ENCODE results near the gene NUP62. TPM values are rescaled to one million over a fixed set of nuclear protein-coding genes. Genes with fewer than 3 reads are reported as not detected.

NUP62 gene
- polyA plus RNA-seq, 2 donors = 16.5 to 21.4 TPM

DNA sequence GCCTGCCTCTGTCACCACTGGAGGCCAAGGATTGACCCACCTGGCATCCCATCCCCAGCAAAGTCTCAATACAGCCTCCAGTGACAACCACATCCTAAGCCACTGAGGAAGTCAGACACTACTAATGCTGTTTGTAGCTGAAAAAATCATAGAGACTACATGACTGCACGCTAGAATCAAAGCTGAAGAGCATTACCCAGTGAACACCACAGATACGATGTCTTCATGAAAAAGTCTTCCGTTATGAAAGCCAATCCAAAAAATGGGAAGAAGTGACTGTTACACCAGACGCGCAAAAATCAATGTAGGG, 11.1 kb upstream of the NUP62 start:
- 85 to 88% methylated on average over 5 of the region's 5 CpGs for WGBS, 2 donors
- Histone ChIP-seq H3K36me3 (ENCODE audit: control insufficient read depth in 2 of 2, insufficient read depth in 2 of 2, low read length in 1 of 2) (no peaks in the 10 kb centered on the region), H3K9me3 (ENCODE audit: control insufficient read depth in 2 of 2, insufficient read depth in 1 of 2, low read depth in 1 of 2, low read length in 1 of 2) (no peaks in the 10 kb centered on the region), H3K4me1 (ENCODE audit: control insufficient read depth in 2 of 2, insufficient read depth in 2 of 2, low read length in 1 of 2) (peaks cover 0 to 2% of the 10 kb centered on the region in 2 donors), H3K27ac (ENCODE audit: low read depth in 2 of 2, low read length in 1 of 2) (no peak overlapping the region), H3K4me3 (ENCODE audit: low read depth in 1 of 2, low read length in 2 of 2) (no peak overlapping the region), H3K27me3 (ENCODE audit: control insufficient read depth in 1 of 2, insufficient read depth in 2 of 2, low read length in 2 of 2) (no peaks in the 10 kb centered on the region)

DNA sequence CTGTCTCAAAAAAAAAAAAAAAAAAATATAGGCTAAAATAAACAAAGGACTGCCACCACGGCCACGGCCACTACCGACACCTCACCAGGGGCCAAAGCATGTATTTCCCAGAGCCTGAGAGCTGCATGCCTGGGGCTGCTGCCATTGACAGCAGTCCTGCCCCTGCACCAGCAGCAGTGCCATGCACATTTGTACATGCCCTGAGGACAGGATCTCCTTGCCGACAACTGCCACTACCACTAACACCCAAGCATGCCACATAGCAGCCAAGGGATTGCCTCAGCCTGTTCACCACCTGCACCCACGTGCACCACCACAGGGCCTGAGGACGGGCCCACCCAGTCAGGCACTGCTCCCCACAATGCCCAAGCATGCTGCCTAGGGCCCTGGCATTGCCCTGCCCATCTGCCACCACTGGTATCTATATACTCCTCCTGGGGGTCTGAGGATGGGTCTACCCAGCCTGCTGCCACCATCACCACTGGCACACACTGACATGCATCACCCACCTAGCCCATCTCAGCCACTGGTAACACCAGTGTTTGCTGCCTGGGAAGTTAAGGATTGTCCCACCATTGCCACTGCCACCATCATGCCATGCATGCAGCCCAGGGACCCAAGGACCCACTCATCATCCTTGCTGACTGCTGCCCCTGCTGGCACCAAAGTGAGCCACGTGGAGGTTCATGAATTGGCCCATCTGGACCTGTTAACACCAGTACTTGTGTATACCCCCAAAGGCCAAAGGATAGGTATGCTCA, 10.6 kb upstream of the NUP62 start:
- 58 to 59% methylated on average over 7 of the region's 7 CpGs for WGBS, 2 donors
- Histone ChIP-seq H3K27me3 (ENCODE audit: control insufficient read depth in 1 of 2, insufficient read depth in 2 of 2, low read length in 2 of 2) (no peaks in the 10 kb centered on the region), H3K36me3 (ENCODE audit: control insufficient read depth in 2 of 2, insufficient read depth in 2 of 2, low read length in 1 of 2) (no peaks in the 10 kb centered on the region)

DNA sequence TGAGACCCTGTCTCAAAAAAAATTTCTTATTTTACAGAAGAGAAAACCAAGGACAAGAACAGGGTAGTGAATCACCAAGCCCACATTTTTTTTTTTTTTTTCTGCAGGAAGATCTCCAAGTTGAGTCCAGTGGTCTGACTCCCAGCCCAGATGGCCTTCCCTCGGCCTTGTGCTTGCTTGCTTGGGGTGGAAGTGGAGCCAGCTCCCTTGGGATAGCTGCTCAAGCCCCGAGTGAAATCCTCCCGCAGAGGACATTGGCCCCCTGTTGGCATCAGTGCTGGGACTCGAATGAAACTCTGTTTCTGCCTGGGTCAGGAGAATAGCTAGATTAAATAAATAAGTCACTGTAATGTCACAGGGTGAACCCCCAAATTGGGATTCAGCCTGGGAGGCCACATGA, 9.4 kb upstream of the NUP62 start:
- Histone ChIP-seq H3K27ac (ENCODE audit: low read depth in 2 of 2, low read length in 1 of 2) (no peak overlapping the region), H3K4me3 (ENCODE audit: low read depth in 1 of 2, low read length in 2 of 2) (no peak overlapping the region), H3K9me3 (ENCODE audit: control insufficient read depth in 2 of 2, insufficient read depth in 1 of 2, low read depth in 1 of 2, low read length in 1 of 2) (no peaks in the 10 kb centered on the region), H3K36me3 (ENCODE audit: control insufficient read depth in 2 of 2, insufficient read depth in 2 of 2, low read length in 1 of 2) (no peaks in the 10 kb centered on the region), H3K27me3 (ENCODE audit: control insufficient read depth in 1 of 2, insufficient read depth in 2 of 2, low read length in 2 of 2) (no peaks in the 10 kb centered on the region), H3K4me1 (ENCODE audit: control insufficient read depth in 2 of 2, insufficient read depth in 2 of 2, low read length in 1 of 2) (peaks cover 0 to 2% of the 10 kb centered on the region in 2 donors)
- WGBS, 2 donors = 70 to 78% methylated on average over 4 of the region's 4 CpGs

More for the DNA sequence above, 10.6 kb upstream of the NUP62 start:
- no peaks in the 10 kb centered on the region for H3K9me3 ChIP-seq (ENCODE audit: control insufficient read depth in 2 of 2, insufficient read depth in 1 of 2, low read depth in 1 of 2, low read length in 1 of 2)
- H3K4me3 ChIP-seq (ENCODE audit: low read depth in 1 of 2, low read length in 2 of 2) = no peak overlapping the region
- H3K4me1 ChIP-seq (ENCODE audit: control insufficient read depth in 2 of 2, insufficient read depth in 2 of 2, low read length in 1 of 2) = peaks cover 0 to 2% of the 10 kb centered on the region in 2 donors
- no peak overlapping the region for H3K27ac ChIP-seq (ENCODE audit: low read depth in 2 of 2, low read length in 1 of 2)

DNA sequence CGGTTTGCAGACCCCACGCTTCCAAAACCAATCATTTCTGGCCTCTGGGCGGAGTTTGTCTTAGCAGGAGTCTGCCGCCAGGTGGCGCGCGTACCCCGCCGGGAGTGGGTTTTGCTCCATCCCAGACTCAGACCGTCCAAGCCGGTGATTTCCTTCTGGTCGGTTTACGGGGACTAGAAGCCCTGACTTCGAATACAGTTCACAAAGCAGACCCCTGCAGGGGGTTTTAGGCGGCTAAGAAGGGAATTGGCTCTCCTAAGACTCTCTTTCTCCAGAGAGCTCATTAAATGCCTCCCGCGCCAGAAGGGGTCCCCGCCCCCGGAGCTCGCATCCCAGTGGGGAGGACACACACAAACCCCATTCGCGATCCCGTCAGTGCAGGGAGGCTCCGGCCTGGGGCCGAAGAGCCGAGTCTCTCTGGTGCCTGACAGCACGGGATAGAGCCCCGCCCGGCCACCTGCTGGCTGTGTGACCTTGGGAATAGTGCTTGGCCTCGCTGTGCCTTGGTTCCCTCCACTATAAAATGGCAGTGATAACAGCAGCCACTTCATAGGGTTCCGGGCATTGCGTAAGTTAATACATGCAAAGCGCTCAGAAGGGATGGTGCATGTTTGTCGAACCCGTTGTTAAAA, 8.6 kb upstream of the NUP62 start:
- 15 to 19% methylated on average over 35 of the region's 35 CpGs for WGBS, 2 donors
- Histone ChIP-seq H3K27me3 (ENCODE audit: control insufficient read depth in 1 of 2, insufficient read depth in 2 of 2, low read length in 2 of 2) (no peaks in the 10 kb centered on the region), H3K36me3 (ENCODE audit: control insufficient read depth in 2 of 2, insufficient read depth in 2 of 2, low read length in 1 of 2) (no peaks in the 10 kb centered on the region), H3K9me3 (ENCODE audit: control insufficient read depth in 2 of 2, insufficient read depth in 1 of 2, low read depth in 1 of 2, low read length in 1 of 2) (no peaks in the 10 kb centered on the region), H3K27ac (ENCODE audit: low read depth in 2 of 2, low read length in 1 of 2) (no peak overlapping the region), H3K4me1 (ENCODE audit: control insufficient read depth in 2 of 2, insufficient read depth in 2 of 2, low read length in 1 of 2) (peaks cover 0 to 2% of the 10 kb centered on the region in 2 donors), H3K4me3 (ENCODE audit: low read depth in 1 of 2, low read length in 2 of 2) (no peak overlapping the region)

DNA sequence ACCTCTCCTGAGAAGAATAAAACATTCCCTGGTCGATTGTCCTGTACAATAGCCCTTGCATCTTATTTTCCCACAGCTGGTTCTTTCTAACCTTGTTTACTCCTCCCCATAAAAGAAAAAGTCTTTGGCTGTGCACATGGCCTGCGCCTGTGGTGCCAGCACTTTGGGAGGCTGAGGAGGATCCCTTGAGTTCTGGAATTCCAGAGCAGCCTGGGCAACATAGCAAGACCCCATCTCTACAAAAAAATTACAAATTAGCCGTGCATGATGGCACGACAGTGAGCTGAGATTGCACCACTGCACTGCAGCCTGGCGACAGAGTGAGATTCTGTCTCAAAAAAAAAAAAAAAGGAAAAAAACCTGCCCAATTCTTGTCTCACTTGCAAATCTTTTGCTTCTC, 7.2 kb upstream of the NUP62 start:
- Histone ChIP-seq H3K4me1 (ENCODE audit: control insufficient read depth in 2 of 2, insufficient read depth in 2 of 2, low read length in 1 of 2) (peaks cover 0 to 2% of the 10 kb centered on the region in 2 donors), H3K9me3 (ENCODE audit: control insufficient read depth in 2 of 2, insufficient read depth in 1 of 2, low read depth in 1 of 2, low read length in 1 of 2) (no peaks in the 10 kb centered on the region), H3K27me3 (ENCODE audit: control insufficient read depth in 1 of 2, insufficient read depth in 2 of 2, low read length in 2 of 2) (no peaks in the 10 kb centered on the region), H3K4me3 (ENCODE audit: low read depth in 1 of 2, low read length in 2 of 2) (no peak overlapping the region), H3K27ac (ENCODE audit: low read depth in 2 of 2, low read length in 1 of 2) (no peak overlapping the region), H3K36me3 (ENCODE audit: control insufficient read depth in 2 of 2, insufficient read depth in 2 of 2, low read length in 1 of 2) (peaks cover 0 to 3% of the 10 kb centered on the region in 2 donors)
- WGBS, 2 donors = 61 to 66% methylated on average over 5 of the region's 5 CpGs

DNA sequence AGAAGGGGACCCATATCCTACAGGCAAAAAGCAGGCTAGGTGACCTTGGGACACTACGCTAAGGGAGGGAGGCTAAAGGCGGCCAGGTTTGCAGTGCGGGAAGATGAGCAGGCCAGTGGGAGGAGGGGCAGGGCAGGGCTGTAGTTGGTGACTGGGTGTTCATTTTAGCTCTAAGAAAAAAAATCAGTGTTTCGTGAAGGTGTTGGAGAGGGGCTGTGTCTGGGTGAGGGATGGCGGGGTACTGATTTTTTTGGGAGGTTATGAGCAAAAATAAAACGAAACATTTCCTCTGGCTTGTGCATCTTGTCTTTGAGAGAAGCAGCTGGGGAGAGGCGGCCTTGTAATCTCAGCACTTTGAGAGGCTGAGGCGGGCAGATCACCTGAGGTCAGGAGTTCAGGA, 4.3 kb upstream of the NUP62 start:
- 80 to 89% methylated on average over 8 of the region's 8 CpGs for WGBS, 2 donors
- H3K4me3 ChIP-seq (ENCODE audit: low read depth in 1 of 2, low read length in 2 of 2) = no peak overlapping the region

DNA sequence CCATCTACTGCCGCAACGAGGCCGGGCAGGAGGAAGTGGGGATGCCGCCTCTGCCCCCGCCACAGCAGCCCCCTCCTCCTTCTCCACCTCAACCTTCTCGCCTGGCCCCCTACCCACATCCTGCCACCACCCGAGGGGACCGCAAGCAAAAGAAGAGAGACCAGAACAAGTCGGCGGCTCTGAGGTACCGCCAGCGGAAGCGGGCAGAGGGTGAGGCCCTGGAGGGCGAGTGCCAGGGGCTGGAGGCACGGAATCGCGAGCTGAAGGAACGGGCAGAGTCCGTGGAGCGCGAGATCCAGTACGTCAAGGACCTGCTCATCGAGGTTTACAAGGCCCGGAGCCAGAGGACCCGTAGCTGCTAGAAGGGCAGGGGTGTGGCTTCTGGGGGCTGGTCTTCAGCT, 3.4 kb upstream of the NUP62 start:
- H3K36me3 ChIP-seq (ENCODE audit: control insufficient read depth in 2 of 2, insufficient read depth in 2 of 2, low read length in 1 of 2) = peaks cover 0 to 3% of the 10 kb centered on the region in 2 donors
- no peak overlapping the region for H3K4me3 ChIP-seq (ENCODE audit: low read depth in 1 of 2, low read length in 2 of 2)
- H3K4me1 ChIP-seq (ENCODE audit: control insufficient read depth in 2 of 2, insufficient read depth in 2 of 2, low read length in 1 of 2) = peaks cover 0 to 3% of the 10 kb centered on the region in 2 donors
- H3K27ac ChIP-seq (ENCODE audit: low read depth in 2 of 2, low read length in 1 of 2) = no peak overlapping the region
- WGBS, 2 donors = 82 to 86% methylated on average over 24 to 25 of the region's 25 CpGs
- H3K27me3 ChIP-seq (ENCODE audit: control insufficient read depth in 1 of 2, insufficient read depth in 2 of 2, low read length in 2 of 2) = no peaks in the 10 kb centered on the region
- no peaks in the 10 kb centered on the region for H3K9me3 ChIP-seq (ENCODE audit: control insufficient read depth in 2 of 2, insufficient read depth in 1 of 2, low read depth in 1 of 2, low read length in 1 of 2)

More for the DNA sequence above, 4.3 kb upstream of the NUP62 start:
- H3K9me3 ChIP-seq (ENCODE audit: control insufficient read depth in 2 of 2, insufficient read depth in 1 of 2, low read depth in 1 of 2, low read length in 1 of 2) = no peaks in the 10 kb centered on the region
- H3K27me3 ChIP-seq (ENCODE audit: control insufficient read depth in 1 of 2, insufficient read depth in 2 of 2, low read length in 2 of 2) = no peaks in the 10 kb centered on the region
- peaks cover 0 to 3% of the 10 kb centered on the region in 2 donors for H3K36me3 ChIP-seq (ENCODE audit: control insufficient read depth in 2 of 2, insufficient read depth in 2 of 2, low read length in 1 of 2)
- H3K4me1 ChIP-seq (ENCODE audit: control insufficient read depth in 2 of 2, insufficient read depth in 2 of 2, low read length in 1 of 2) = no peaks in the 10 kb centered on the region
- H3K27ac ChIP-seq (ENCODE audit: low read depth in 2 of 2, low read length in 1 of 2) = no peak overlapping the region

DNA sequence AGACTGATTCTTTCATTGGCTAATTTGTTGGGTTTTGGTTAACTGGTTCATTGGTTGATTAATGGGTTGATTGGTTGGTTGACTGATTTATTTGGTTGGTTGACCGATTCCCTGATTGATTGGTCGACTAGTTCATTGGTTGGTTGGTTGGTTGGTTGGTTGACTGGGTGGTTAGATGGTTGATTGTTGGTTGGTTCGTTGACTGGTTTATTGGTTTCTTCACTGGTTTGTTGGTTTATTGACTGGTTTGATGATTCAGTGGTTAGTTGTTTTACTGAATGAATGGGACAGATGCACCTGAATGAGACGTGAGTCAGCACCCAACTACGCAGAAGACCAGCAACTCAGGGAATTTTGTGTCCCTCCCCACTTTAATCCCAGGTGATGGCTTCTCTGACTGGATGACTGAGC, 2.7 kb upstream of the NUP62 start:
- Histone ChIP-seq H3K27me3 (ENCODE audit: control insufficient read depth in 1 of 2, insufficient read depth in 2 of 2, low read length in 2 of 2) (no peaks in the 10 kb centered on the region), H3K4me1 (ENCODE audit: control insufficient read depth in 2 of 2, insufficient read depth in 2 of 2, low read length in 1 of 2) (peaks cover 0 to 6% of the 10 kb centered on the region in 2 donors)
- 83 to 91% methylated on average over 5 of the region's 5 CpGs for WGBS, 2 donors

DNA sequence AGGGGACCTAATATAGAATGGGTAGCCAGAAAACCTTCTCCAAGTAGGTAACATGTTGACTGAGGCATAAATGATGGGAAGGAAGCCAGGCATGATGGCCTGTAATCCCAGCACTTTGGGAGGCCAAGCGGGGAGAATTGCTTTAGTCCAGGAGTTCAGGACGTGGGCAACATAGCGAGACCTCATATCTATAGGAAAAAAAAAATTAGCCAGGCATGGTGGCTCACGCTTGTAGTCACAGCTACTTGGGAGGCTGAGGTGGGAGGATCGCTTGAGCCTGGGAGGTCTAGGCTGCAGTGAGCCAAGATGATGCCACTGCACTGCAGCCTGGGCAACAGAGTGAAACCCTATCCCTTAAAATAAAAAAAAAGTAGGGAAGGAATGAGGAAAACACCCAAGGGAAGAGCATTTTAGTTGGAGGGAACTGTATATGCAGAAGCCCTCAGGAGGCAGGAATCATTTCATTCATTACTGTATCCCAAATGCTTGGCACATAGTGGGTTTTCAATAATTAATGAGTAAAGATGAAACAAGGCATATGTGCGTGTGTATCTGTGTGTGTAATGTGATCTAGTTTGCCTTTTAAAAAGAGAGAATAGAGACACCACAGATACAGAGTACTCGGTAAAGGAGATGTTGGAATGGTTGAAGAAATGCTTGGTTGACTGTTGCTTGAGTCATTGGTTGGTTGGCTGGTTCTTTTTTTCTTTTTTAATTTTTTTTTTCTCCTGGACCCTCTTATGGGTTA, 2.2 kb upstream of the NUP62 start:
- Histone ChIP-seq H3K4me3 (ENCODE audit: low read depth in 1 of 2, low read length in 2 of 2) (no peak overlapping the region), H3K9me3 (ENCODE audit: control insufficient read depth in 2 of 2, insufficient read depth in 1 of 2, low read depth in 1 of 2, low read length in 1 of 2) (no peaks in the 10 kb centered on the region), H3K27ac (ENCODE audit: low read depth in 2 of 2, low read length in 1 of 2) (no peak overlapping the region), H3K4me1 (ENCODE audit: control insufficient read depth in 2 of 2, insufficient read depth in 2 of 2, low read length in 1 of 2) (peaks cover 0 to 6% of the 10 kb centered on the region in 2 donors), H3K36me3 (ENCODE audit: control insufficient read depth in 2 of 2, insufficient read depth in 2 of 2, low read length in 1 of 2) (peaks cover 0 to 9% of the 10 kb centered on the region in 2 donors), H3K27me3 (ENCODE audit: control insufficient read depth in 1 of 2, insufficient read depth in 2 of 2, low read length in 2 of 2) (no peaks in the 10 kb centered on the region)
- 93 to 97% methylated on average over 7 of the region's 7 CpGs for WGBS, 2 donors

More for the DNA sequence above, 2.7 kb upstream of the NUP62 start:
- Histone ChIP-seq H3K9me3 (ENCODE audit: control insufficient read depth in 2 of 2, insufficient read depth in 1 of 2, low read depth in 1 of 2, low read length in 1 of 2) (no peaks in the 10 kb centered on the region), H3K27ac (ENCODE audit: low read depth in 2 of 2, low read length in 1 of 2) (no peak overlapping the region), H3K36me3 (ENCODE audit: control insufficient read depth in 2 of 2, insufficient read depth in 2 of 2, low read length in 1 of 2) (peaks cover 0 to 7% of the 10 kb centered on the region in 2 donors), H3K4me3 (ENCODE audit: low read depth in 1 of 2, low read length in 2 of 2) (no peak overlapping the region)

Data from esophagus (tissue), 2 donors.